Fibroblast of skin of left quadriceps (primary cell): ENCODE data around the gene SIX5.
A peak's percentile ranks its signal among the peaks of the same experiment; 100 is the strongest.
"Not testable (repeated sequence)": the region's sequence is repeated elsewhere in the genome, so short reads cannot be mapped to it uniquely, and the experiment has no call there.

Experiments used
- DNase-seq, 2 experiments: peaks; one replicate each; pipeline ENCODE4 v3.0.0-alpha.2; 2013; ENCODE audit warnings: low read depth in 2 of 2

SIX5 gene

DNA sequence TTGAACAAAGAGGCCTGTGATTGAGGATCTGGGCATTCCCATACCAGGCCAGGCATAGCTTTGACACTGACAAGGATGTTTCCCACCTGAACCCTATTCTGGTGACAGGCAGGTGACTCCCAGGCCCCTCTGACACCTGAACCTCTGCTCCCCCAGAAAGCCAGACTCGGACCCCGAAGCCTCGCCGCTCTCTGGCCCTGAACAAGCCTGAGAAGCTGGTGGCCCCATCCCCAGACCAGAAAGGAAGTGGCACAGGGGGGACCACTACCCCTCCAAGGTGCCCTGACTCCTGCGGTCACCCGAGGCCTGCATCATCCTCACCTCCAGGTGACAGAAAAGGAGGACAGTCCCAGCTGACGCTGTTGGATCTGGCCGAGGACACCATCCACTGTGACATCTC lies 14.7 kb downstream of the SIX5 start:
- DNase-seq = no peak

GRCh38 chr19:45753548-45753947 lies 15.5 kb downstream of the SIX5 start:
- DNase-seq = no peak

DNA sequence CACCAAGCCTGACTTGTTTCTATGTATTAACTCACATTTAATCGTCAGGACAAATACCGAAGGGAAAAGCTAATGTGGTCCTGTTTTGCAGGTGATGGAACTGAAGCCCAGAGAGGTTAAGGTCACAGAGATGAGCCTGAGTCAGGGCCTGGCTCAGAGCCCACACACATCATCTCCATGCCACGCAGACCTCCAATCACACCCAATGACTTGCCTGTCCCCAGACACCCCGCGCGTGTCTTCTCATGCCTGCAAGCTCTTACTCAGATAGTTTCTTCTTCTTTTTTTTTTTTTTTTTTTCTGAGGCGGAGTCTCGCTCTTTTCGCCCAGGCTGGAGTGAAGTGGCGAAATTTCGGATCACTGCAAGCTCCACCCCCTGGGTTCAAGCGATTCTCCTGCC lies 16.4 kb downstream of the SIX5 start:
- DNase-seq = no peak

- DNase-seq = not testable (repeated sequence)
Observed at GRCh38 chr19:45751483-45751882, 17.6 kb downstream of the SIX5 start.

- DNase-seq = no peak
Observed at GRCh38 chr19:45747513-45747912, 21.5 kb downstream of the SIX5 start.

GRCh38 chr19:45746866-45747265 lies 22.2 kb downstream of the SIX5 start:
- DNase-seq = no peak

GRCh38 chr19:45745606-45746005 lies 23.4 kb downstream of the SIX5 start:
- no peak for DNase-seq

DNA sequence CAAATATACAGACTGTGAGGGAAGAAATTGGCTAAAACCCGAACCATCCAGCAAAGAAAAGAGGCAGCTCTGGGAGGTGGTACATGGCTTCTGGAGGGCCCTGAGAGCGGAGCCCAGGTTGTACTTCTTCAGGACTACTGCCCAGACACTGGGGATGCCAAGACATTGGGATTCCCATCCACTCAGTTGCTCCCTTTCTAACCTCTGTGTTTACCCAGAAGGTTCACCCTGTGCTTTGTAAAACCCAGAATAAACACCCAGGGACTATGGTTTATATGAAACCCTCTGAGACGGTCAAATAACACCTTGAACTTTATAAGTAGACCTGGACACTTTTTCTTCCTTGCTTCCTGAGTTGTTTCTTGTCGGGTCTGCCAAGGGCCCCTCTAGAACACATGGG lies 26.1 kb downstream of the SIX5 start:
- DNase-seq = no peak

- no peak for DNase-seq
Observed at GRCh38 chr19:45739498-45740439, 29.3 kb downstream of the SIX5 start.

DNA sequence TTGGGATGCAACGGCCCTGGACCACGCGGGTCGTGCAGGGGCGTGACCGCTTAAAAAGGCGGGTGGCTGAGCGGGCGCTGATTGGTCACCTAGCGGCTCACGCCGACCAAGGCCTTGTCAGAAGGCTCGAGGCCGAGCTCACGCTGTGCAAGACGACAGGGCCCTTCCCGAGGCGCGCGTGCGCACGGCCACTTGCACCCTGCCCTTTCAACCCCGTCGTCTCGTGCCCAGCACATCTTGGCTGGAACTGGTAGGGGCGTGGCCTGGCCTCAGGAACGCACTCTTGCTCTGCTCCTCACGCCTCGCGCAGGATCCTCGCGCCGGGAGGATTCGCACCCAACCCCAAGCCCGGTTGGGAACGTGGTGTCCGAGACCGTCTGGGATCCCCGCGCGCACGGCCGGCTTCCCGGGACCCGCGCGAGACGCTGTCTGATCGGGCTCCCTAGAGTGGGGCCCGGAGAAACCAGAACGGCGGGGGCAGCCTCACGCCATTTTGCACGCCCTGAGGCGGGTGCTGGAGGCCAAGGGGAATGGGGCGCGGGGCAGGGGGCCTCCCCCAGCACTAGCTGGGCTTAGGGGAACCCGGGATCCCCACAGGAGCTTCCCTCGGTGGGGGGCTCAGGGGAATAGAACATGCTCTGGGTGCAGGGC lies 35.8 kb downstream of the SIX5 start, which contains the start of gene MEIOSIN:
TSS of gene MEIOSIN (plus strand) at position 280 of the 651 bp plus-strand sequence. CDS start 1,938 bp downstream, outside the sequence.
- no peak for DNase-seq

- DNase-seq = peak; percentile 98
Observed at GRCh38 chr19:45730368-45731288, 38.4 kb downstream of the SIX5 start, which contains the start of gene FBXO46. TSS of gene FBXO46 (minus strand) at chr19:45730896. CDS start at chr19:45713495, 17,401 bp downstream.

DNA sequence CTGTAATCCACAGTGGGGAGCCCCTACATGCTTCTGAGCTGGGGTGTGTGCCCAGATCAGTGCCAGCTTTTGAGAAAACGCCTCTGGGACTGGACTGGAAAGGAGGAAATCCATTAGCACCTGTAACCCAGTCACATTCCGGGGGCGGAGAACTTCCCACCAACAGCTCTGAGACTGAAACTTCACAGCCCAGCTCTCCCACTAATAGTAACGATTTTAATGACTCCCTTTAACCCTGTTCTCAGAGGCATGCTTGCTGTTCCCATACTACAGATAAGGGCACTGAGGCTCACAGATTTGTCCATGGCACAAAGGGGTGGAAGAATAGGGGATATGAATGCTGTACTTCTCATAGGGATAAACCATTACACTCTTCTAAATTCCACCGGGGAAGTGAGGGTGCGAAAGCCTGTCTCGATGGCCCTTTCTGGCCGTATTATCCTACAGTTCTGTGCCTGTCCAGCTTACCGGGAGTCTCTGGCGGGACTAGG lies 39.2 kb downstream of the SIX5 start:
- DNase-seq = no peak

- not testable (repeated sequence) for DNase-seq
Observed at GRCh38 chr19:45728683-45729082, 40.4 kb downstream of the SIX5 start.

- not testable (repeated sequence) for DNase-seq
Observed at GRCh38 chr19:45720065-45720464, 49.0 kb downstream of the SIX5 start.

DNA sequence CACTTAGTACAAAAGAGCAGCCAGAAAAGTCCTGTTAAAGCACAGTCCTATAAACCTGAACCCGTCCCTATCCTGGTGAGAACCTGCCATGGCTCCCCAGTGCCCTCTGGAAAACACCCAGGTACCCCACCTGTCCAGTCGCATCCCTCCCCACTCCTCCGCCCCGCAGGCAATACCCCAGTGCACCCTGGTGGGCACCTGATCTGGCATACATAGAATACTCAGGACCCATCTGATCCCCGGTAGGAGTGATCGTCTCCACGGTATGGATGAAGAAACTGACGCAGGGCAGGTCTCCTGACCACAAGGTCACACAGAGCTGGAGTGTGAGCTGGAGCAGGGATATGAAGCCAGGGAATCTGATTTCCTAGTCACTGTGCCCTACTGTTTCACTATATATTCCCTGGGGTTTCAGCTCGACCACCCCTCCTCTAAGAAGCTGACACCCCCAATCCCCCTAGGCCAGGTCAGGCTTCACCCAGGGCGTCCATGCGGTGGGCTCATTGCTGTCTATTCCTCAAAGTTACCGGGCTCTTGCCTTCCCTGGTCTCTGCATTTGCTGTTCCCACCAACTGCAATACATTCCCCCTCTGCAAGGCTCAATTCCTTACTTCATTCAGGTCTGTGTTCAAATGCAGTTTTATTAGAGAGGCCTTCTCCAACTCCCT lies 50.9 kb downstream of the SIX5 start:
- no peak for DNase-seq

GRCh38 chr19:45717131-45717982 lies 51.7 kb downstream of the SIX5 start:
- peak; percentile 97 to 98 for DNase-seq

DNA sequence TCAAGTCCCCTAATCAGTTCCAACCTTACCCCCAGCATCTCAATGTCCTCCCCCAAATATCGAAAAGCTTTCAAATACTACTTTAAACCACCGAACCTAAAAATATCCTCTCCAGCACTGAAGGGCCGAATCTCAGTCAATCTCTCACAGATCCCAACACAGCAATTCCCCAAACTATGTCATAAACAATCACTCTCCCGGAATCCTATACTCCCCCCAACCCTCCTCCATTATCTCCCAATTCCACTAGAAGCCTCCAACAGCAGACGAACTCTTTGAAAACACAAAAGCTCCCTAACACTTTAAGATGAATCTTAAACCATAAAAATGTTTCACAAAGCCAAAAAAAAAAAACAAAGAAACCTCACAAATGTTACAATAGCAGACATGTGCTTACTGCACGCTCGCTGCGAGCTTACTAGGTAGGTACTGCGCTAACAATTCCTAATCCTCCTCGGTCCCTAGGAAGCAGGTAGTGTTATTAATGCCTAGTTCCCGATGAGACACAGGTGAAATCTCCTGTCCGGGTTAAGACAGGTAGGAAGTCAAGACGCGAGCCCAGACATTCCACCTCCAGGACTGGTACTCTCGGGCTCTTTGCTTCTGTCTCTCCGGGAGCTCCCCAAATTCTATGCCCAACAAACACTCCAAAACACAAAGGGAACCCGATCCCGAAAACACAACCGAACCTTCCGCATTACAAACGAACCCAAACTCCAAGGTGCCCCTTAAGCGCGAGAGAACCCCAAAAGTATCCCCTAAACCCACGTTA lies 52.5 kb downstream of the SIX5 start:
- DNase-seq = no peak

GRCh38 chr19:45715139-45715538 lies 53.9 kb downstream of the SIX5 start:
- DNase-seq = no peak
